ENCODE measurements around the gene KISS1R. TPM values are rescaled to one million over a fixed set of nuclear protein-coding genes. Genes with fewer than 3 reads are reported as not detected.
"Not testable (repeated sequence)": the region's sequence is repeated elsewhere in the genome, so short reads cannot be mapped to it uniquely, and the experiment has no call there.

The KISS1R gene
- total RNA-seq, 2 experiments from 2014 or later, result 2.9 to 3.1 TPM

DNA sequence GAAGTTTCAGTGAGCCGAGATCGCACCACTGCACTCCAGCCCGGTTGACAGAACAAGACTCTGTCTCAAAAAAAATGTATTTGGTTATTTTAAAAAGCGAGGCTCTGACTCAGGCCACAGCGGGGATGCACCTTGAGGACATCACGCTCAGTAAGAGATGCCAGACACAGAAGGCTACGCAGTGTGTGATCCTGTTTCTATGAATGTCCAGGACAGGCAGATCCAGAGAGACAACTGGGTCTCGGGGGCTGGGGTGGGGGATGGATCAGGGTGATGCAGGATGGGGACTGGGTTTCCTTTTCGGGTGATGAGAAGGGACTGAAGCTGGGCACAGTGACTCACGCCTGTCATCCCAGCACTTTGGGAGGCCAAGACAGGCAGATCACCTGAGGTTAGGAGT is 29.5 kb upstream of the KISS1R start:
- DNase-seq (no peak), ATAC-seq (ENCODE audit: low read depth) (no peak)
- Mint-ChIP-seq H3K9me3 (no peaks in the 10 kb centered on the region), H3K36me3 (peaks cover 6% of the 10 kb centered on the region), H3K27ac (peak overlapping the region; percentile 82), H3K4me3 (no peak overlapping the region), H3K27me3 (no peaks in the 10 kb centered on the region), H3K4me1 (peaks cover 5% of the 10 kb centered on the region)
- POLR2A ChIA-PET, result no interaction called here

DNA sequence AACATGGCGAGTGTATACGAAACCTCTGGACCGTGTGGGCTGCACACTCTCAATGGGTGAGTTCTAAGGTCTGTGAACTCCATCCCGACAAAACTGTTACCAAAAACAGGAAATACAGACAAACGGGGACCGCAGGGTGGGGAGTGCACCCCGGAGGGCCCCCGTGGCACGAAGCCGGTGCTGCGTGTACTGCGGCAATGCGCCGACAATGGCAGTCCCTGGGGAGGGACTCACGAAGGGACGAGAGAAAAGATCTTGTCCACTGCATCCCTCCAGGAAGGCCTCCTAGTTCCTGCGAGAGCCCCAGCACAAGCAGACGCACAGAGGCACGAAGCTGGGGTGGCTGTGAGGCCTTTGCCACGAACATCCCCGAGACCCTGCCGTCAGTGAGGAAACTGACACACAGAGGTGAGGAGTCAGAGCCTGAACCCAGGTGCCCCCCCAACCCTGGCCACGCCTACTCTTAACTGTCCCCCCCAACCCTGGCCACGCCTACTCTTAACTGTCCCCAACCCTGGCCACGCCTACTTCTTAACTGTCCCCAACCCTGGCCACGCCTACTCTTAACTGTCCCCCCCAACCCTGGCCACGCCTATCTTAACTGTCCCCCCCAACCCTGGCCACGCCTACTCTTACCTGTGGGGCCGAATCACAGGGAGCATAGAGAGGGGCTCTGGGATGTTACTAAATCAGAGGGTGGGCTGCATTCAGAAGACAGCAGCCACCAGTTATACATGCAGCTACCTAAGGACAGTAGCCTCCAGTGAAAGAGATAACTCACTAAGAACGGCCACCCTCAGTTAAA is 28.4 kb upstream of the KISS1R start:
- peaks cover 13% of the 10 kb centered on the region for H3K4me1 Mint-ChIP-seq
- H3K9me3 Mint-ChIP-seq, result no peaks in the 10 kb centered on the region
- peaks cover 4% of the 10 kb centered on the region for H3K36me3 Mint-ChIP-seq
- H3K27me3 Mint-ChIP-seq, result no peaks in the 10 kb centered on the region
- POLR2A ChIA-PET, result interaction anchor here (1.1 to 1.2 kb wide), 2 partner anchors 18 to 21 kb away, joined by 4 read pairs; no protein-coding TSS in a partner anchor
- H3K27ac Mint-ChIP-seq, result peak overlapping the region; percentile 82
- ATAC-seq (ENCODE audit: low read depth) (peak; percentile 37), DNase-seq (peak; percentile 55)
- H3K4me3 Mint-ChIP-seq, result peak overlapping the region; percentile 61

DNA sequence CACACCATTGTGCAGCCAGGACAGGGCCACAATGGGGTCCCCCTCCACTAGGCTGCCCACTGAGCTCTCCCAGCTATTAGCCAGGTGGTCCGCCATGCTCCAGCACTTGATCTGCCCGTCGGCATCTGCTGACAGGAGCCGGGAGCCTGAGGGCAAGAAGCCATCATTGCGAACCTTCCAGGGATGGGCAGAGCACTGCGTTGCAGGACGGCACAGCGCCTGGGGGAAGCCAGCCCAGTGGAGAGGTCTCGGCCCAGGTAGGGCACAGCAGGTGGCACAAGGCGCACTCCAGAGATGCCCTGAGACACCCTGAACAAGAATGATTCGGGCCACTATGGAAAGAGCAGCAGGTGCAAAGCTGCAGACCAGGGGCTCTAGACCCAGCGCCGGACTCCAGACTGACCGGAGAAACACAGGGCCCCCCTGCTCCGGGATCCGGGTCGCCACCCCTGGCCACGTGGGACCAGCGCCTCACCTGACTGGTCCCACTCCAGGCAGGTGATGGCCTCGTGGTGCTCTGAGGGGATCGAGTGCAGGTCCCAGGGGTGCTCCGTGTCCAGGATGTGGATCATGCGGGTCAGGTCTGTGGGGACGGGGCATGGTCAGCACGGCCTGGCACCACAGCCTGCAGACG is 27.4 kb upstream of the KISS1R start:
- H3K4me3 Mint-ChIP-seq, result no peak overlapping the region
- H3K9me3 Mint-ChIP-seq, result no peaks in the 10 kb centered on the region
- DNase-seq (no peak), ATAC-seq (ENCODE audit: low read depth) (no peak)
- peaks cover 4% of the 10 kb centered on the region for H3K36me3 Mint-ChIP-seq
- peaks cover 15% of the 10 kb centered on the region for H3K4me1 Mint-ChIP-seq
- POLR2A ChIA-PET, result no interaction called here
- H3K27me3 Mint-ChIP-seq, result no peaks in the 10 kb centered on the region
- H3K27ac Mint-ChIP-seq, result no peak overlapping the region

- Mint-ChIP-seq H3K9me3 (no peaks in the 10 kb centered on the region), H3K4me1 (peaks cover 15% of the 10 kb centered on the region), H3K36me3 (peaks cover 2% of the 10 kb centered on the region), H3K4me3 (peak overlapping the region; percentile 63), H3K27ac (peak overlapping the region; percentile 63), H3K27me3 (no peaks in the 10 kb centered on the region)
- ATAC-seq (ENCODE audit: low read depth), result no peak
- DNase-seq, result no peak
- POLR2A ChIA-PET, result interaction anchor here (3.1 kb wide), 1 partner anchor 17 kb away, joined by 57 read pairs; no protein-coding TSS in a partner anchor
Observed at GRCh38 chr19:890831-891230, 26.3 kb upstream of the KISS1R start.

DNA sequence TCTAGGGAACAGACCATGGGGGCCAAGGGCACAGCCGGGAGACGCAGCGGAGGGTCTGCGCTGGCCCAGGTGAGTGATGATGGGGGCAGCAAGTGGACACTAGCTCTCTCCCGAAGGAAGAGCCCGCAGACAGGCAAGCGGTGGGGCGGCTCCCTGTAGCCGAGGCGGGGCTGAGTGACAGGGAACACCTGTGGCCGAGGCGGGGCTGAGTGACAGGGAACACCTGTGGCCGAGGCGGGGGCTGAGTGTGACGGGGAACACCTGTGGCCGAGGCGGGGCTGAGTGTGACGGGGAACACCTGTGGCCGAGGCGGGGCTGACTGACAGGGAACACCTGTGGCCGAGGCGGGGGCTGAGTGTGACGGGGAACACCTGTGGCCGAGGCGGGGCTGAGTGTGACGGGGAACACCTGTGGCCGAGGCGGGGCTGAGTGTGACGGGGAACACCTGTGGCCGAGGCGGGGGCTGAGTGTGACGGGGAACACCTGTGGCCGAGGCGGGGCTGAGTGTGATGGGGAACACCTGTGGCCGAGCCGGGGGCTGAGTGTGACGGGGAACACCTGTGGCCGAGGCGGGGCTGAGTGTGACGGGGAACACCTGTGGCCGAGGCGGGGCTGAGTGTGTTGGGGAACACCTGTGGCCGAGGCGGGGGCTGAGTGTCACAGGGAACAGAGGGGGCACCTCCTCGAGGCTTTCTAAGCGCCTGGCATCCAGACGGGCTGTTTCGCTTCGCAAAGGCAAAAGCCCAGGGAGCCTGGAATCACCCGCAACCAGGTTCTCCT is 25.5 kb upstream of the KISS1R start:
- not testable (repeated sequence) for H3K27me3 Mint-ChIP-seq; H3K36me3 Mint-ChIP-seq; DNase-seq; H3K9me3 Mint-ChIP-seq; ATAC-seq (ENCODE audit: low read depth)
- POLR2A ChIA-PET, result interaction anchor here (1.5 to 3.1 kb wide), 3 partner anchors 17 to 19 kb away, joined by 6 to 57 read pairs (median 11); no protein-coding TSS in a partner anchor
- H3K4me1 Mint-ChIP-seq, result peaks cover 15% of the 10 kb centered on the region
- peak overlapping the region; percentile 88 for H3K4me3 Mint-ChIP-seq
- peak overlapping the region; percentile 88 for H3K27ac Mint-ChIP-seq

DNA sequence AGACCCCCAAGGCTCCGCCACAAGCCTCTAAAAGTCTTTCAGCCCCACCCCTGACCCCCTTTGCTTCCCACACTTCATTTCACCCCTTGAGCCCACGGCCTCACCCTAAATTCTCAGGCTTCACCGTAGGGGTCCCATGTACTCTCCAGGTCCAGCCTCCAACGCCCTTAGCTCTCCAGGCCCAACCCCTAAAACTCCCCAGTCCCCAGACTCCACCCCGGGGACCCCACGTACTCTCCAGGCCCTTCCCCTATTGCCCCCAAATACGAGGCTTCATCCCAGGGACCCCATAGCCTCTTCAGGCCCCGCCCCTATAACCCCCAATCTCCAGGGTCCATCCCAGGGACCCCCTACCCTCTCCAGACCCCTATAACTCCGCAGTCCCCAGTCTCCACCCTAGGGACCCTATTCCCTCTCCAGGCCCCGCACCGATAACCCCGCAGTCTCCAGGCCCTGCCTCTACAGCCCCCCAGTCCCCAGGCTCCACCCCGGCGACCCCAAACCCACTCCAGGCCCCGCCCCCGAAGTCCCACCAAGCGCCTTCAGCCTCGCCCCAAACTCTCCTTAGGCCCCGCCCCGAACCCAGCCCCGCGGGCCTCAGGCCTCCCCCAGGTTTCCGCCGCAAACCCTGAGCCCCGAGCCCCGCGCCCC is 24.8 kb upstream of the KISS1R start:
- POLR2A ChIA-PET, result interaction anchor here (0.6 to 3.1 kb wide), 15 partner anchors 9 to 381 kb away, joined by 3 to 57 read pairs (median 4); partner anchors contain the start of genes R3HDM4 and RNU6-2
- Mint-ChIP-seq H3K27me3 (no peaks in the 10 kb centered on the region), H3K4me1 (peaks cover 15% of the 10 kb centered on the region), H3K27ac (peak overlapping the region; percentile 88), H3K9me3 (no peaks in the 10 kb centered on the region), H3K4me3 (peak overlapping the region; percentile 88), H3K36me3 (peaks cover 4% of the 10 kb centered on the region)
- DNase-seq (no peak), ATAC-seq (ENCODE audit: low read depth) (no peak)

DNA sequence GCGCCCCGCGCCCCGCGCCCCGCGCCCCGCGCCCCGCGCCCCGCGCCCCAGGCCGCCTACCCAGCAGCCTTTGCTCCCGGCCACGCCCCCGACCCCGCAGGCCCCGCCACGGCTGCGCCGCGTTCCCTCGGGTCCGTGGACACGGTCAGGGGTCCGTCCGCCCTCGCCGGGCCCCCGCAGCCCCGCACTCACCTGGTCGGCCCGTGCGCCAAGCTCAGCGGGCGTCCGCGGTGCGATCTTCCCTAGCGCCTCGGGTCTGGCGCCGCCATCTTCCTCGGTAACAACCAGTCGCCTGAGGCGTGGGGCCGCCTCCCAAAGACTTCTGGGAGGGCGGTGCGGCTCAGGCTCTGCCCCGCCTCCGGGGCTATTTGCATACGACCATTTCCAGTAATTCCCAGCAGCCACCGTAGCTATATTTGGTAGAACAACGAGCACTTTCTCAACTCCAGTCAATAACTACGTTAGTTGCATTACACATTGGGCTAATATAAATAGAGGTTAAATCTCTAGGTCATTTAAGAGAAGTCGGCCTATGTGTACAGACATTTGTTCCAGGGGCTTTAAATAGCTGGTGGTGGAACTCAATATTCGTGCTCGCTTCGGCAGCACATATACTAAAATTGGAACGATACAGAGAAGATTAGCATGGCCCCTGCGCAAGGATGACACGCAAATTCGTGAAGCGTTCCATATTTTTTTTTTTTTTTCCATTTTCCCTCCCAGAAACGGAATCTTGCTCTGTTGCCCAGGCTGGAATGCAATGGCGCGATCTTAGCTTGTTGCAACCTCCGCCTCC is 24.0 kb upstream of the KISS1R start, which contains the start of the genes MED16 and RNU6-9:
Gene MED16, minus strand, starts transcription at position 294 of the 796 bp plus-strand sequence. CDS start 2,056 bp downstream, outside the sequence.
Gene RNU6-9, plus strand, starts transcription at position 591 of the 796 bp plus-strand sequence.
- peak; percentile 90 for DNase-seq

DNA sequence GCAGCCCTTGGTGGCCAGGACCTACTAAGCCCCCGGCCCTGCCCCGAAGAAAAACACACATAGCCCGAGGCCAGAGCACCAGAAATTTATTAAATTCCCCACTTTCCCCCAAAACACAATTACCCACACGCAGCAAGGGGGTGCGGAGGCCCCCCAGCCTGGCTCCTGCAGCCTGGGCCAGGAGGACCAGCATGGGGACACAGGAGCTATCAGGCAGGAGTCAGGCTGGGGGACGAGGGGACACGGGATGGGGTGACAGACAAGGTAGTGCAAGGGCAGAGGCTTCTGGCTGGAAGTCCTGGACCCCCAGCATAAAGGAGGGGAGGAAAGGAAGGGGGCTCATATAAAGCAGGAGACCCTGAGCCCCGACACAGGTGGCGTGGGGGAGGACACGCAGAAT is 20.7 kb upstream of the KISS1R start:
- H3K4me3 Mint-ChIP-seq, result no peak overlapping the region
- POLR2A ChIA-PET, result interaction anchor here (2.5 kb wide), 1 partner anchor 13 kb away, joined by 8 read pairs; no protein-coding TSS in a partner anchor

More for the DNA sequence above, 24.0 kb upstream of the KISS1R start, which contains the start of the genes MED16 and RNU6-9:
- POLR2A ChIA-PET, result interaction anchor here (0.6 to 3.1 kb wide), 22 partner anchors 9 to 949 kb away, joined by 3 to 57 read pairs (median 3); partner anchors contain the start of genes R3HDM4 and RNU6-2
- Mint-ChIP-seq H3K4me3 (peak within 1 kb of the TSS; percentile 89), H3K4me1 (peaks cover 15% of the 10 kb centered on the region), H3K9me3 (no peaks in the 10 kb centered on the region), H3K27ac (peak within 1 kb of the TSS; percentile 99), H3K36me3 (peaks cover 4% of the 10 kb centered on the region), H3K27me3 (no peaks in the 10 kb centered on the region)
- ATAC-seq (ENCODE audit: low read depth), result peak; percentile 86

GRCh38 chr19:896999-897398 is 20.1 kb upstream of the KISS1R start:
- Mint-ChIP-seq H3K4me3 (no peak overlapping the region), H3K27ac (no peak overlapping the region), H3K4me1 (peaks cover 11% of the 10 kb centered on the region), H3K36me3 (peaks cover 6% of the 10 kb centered on the region), H3K27me3 (no peaks in the 10 kb centered on the region), H3K9me3 (no peaks in the 10 kb centered on the region)
- ATAC-seq (ENCODE audit: low read depth) (no peak), DNase-seq (no peak)
- POLR2A ChIA-PET, result interaction anchor here (2.5 kb wide), 1 partner anchor 12 kb away, joined by 8 read pairs; no protein-coding TSS in a partner anchor

More for the DNA sequence above, 20.7 kb upstream of the KISS1R start:
- H3K4me1 Mint-ChIP-seq, result peaks cover 11% of the 10 kb centered on the region
- ATAC-seq (ENCODE audit: low read depth), result no peak
- no peaks in the 10 kb centered on the region for H3K27me3 Mint-ChIP-seq
- no peak overlapping the region for H3K27ac Mint-ChIP-seq
- peaks cover 5% of the 10 kb centered on the region for H3K36me3 Mint-ChIP-seq
- no peak for DNase-seq
- H3K9me3 Mint-ChIP-seq, result no peaks in the 10 kb centered on the region

DNA sequence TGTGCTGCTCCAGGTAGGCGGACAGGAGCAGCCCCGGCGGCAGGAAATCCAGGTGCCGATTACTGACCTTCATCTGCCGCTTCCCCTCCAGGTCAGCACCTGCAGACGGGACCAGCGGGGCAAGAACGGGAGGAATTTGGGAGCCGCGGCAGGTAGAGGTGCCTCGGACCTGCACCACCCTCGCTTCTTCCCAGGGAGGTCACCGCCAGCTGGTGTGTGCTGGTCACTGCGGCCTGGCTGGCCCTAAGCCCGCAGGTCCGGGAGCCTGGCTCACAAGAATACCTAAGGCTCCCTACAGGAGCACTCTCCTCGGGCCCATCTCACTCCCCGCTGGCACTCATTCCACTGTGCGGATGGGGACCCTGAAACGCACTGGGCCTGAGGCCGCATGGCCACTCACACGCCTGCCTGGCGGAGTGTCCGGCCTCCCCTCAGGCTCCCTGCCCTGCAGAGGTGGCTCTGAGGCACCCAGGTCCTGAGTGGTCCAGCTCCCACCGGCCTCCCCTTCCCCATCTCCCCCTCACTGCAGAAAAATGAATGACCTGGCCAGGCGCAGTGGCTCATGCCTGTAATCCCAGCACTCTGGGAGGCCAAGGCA is 19.6 kb upstream of the KISS1R start:
- H3K27me3 Mint-ChIP-seq, result no peaks in the 10 kb centered on the region
- H3K4me3 Mint-ChIP-seq, result no peak overlapping the region
- no peaks in the 10 kb centered on the region for H3K9me3 Mint-ChIP-seq
- peaks cover 6% of the 10 kb centered on the region for H3K36me3 Mint-ChIP-seq
- POLR2A ChIA-PET, result no interaction called here
- no peak overlapping the region for H3K27ac Mint-ChIP-seq
- ATAC-seq (ENCODE audit: low read depth) (no peak), DNase-seq (no peak)
- H3K4me1 Mint-ChIP-seq, result peaks cover 10% of the 10 kb centered on the region

- DNase-seq, result no peak
- peak overlapping the region; percentile 63 for H3K27ac Mint-ChIP-seq
- POLR2A ChIA-PET, result interaction anchor here (1.6 kb wide), 1 partner anchor 10 kb away, joined by 10 read pairs; no protein-coding TSS in a partner anchor
- H3K4me1 Mint-ChIP-seq, result peaks cover 3% of the 10 kb centered on the region
- no peak overlapping the region for H3K4me3 Mint-ChIP-seq
- ATAC-seq (ENCODE audit: low read depth), result no peak
- no peaks in the 10 kb centered on the region for H3K9me3 Mint-ChIP-seq
- no peaks in the 10 kb centered on the region for H3K27me3 Mint-ChIP-seq
- H3K36me3 Mint-ChIP-seq, result peaks cover 6% of the 10 kb centered on the region
Observed at GRCh38 chr19:898663-899062, 18.5 kb upstream of the KISS1R start.

All from activated naive CD8-positive, alpha-beta T cell treated with anti-CD3 and anti-CD28 coated beads, Interleukin-2, amount 10 ng/mL, durations not matched to agents 7 days and 5 days (primary cell).